SK-N-SH (cell line): ENCODE measurements around the gene CD34. TPM values are rescaled to one million over a fixed set of nuclear protein-coding genes. Genes with fewer than 3 reads are reported as not detected.

Experiments
- CTCF ChIA-PET: fragments of 300-600, 350-600 bp; formaldehyde crosslinking; extraction: SDS; loops from one replicate; lab custom pipeline; 2021; lab: Yijun Ruan, JAX
- POLR2A ChIA-PET: fragments of 350-600 bp; sonication (Branson Sonifier 250); formaldehyde crosslinking; extraction: SDS; loops from one replicate; lab custom pipeline; 2020; ENCODE audit warnings: antibody characterized with exemption, inconsistent platforms; lab: Yijun Ruan, JAX
- DNase-seq: peaks from one replicate; pipeline ENCODE4 v3.0.0; 2012
- H2AFZ ChIP-seq: fragments of 200-600 bp; sonication (generic); 2 replicates; pipeline ENCODE4 v1.8.1; 2016; ENCODE audit warnings: antibody characterized with exemption, mild to moderate bottlenecking, low read depth
- H3F3A ChIP-seq: fragments of 200-600 bp; sonication (generic); replicated peaks from 2 replicates; pipeline ENCODE3; 2016; ENCODE audit warnings: antibody characterized with exemption, mild to moderate bottlenecking; ENCODE audit not compliant: insufficient read depth
- H3K27ac ChIP-seq, 2 experiments: fragments of 200-500 bp in 1 of 2; fragments of 200-600 bp in 1 of 2; sonication (Bioruptor generic) in 1 of 2; sonication (generic), shearing (Covaris generic) in 1 of 2; 2 replicates each; pipeline versions ENCODE4 v1.5.1 to v1.6.1; 2014 to 2016; ENCODE audit warnings: low read depth in 2 of 2, inconsistent platforms in 1 of 2, low read length in 1 of 2, mild to moderate bottlenecking in 1 of 2, mixed read lengths in 1 of 2
- H3K27me3 ChIP-seq: fragments of 200-600 bp; sonication (generic), shearing (Covaris generic); 2 replicates; pipeline ENCODE4 v1.6.1; 2016; ENCODE audit warnings: mixed run types; ENCODE audit not compliant: insufficient read depth
- H3K36me3 ChIP-seq, 2 experiments: fragments of 200-500 bp in 1 of 2; fragments of 200-600 bp in 1 of 2; sonication (Bioruptor generic) in 1 of 2; sonication (generic) in 1 of 2; replicated peaks in 1 of 2; 2 replicates each; pipeline versions ENCODE3 to v1.5.1; 2014 to 2016; ENCODE audit warnings: low read length in 1 of 2, mild to moderate bottlenecking in 1 of 2; ENCODE audit not compliant: insufficient read depth in 2 of 2, control insufficient read depth in 1 of 2
- H3K4me1 ChIP-seq, 2 experiments: fragments of 200-500 bp in 1 of 2; fragments of 200-600 bp in 1 of 2; sonication (Bioruptor generic) in 1 of 2; sonication (generic), shearing (Covaris generic) in 1 of 2; 2 replicates each; pipeline versions ENCODE4 v1.5.1 to v1.6.1; 2014 to 2016; ENCODE audit warnings: low read depth in 1 of 2, low read length in 1 of 2, mixed run types in 1 of 2; ENCODE audit not compliant: insufficient read depth in 2 of 2, control insufficient read depth in 1 of 2
- H3K4me2 ChIP-seq: fragments of 200-600 bp; sonication (generic), shearing (Covaris generic); 2 replicates; pipeline ENCODE4 v1.6.1; 2017; ENCODE audit warnings: mixed run types
- H3K4me3 ChIP-seq, 2 experiments: fragments of 200-500 bp in 1 of 2; fragments of 200-600 bp in 1 of 2; sonication (Bioruptor generic) in 1 of 2; sonication (generic), shearing (Covaris generic) in 1 of 2; 2 replicates each; pipeline versions ENCODE4 v1.5.1 to v1.8.1; 2014 to 2016; ENCODE audit warnings: low read depth in 2 of 2, inconsistent platforms in 1 of 2, low read length in 1 of 2, mild to moderate bottlenecking in 1 of 2, mixed read lengths in 1 of 2, moderate library complexity in 1 of 2
- H3K79me2 ChIP-seq: fragments of 200-600 bp; sonication (generic); 2 replicates; pipeline ENCODE4 v1.8.1; 2017; ENCODE audit warnings: mild to moderate bottlenecking; ENCODE audit not compliant: insufficient read depth
- H3K9ac ChIP-seq: fragments of 200-600 bp; sonication (generic); 2 replicates; pipeline ENCODE4 v1.6.1; 2017; ENCODE audit warnings: mixed run types
- H3K9me2 ChIP-seq: fragments of 200-600 bp; sonication (generic); 2 replicates; pipeline ENCODE4 v1.6.1; 2017; ENCODE audit warnings: mixed run types
- H3K9me3 ChIP-seq: fragments of 200-600 bp; sonication (generic); 2 replicates; pipeline ENCODE4 v1.6.1; 2017; ENCODE audit warnings: mixed run types, mild to moderate bottlenecking, moderate library complexity
- H4K20me1 ChIP-seq: fragments of 200-600 bp; sonication (generic); 2 replicates; pipeline ENCODE4 v1.6.1; 2017; ENCODE audit warnings: mild to moderate bottlenecking, mixed run types; ENCODE audit not compliant: insufficient read depth
- CHD2 ChIP-seq: fragments of 150-350 bp; IDR thresholded peaks from 2 replicates; pipeline ENCODE4 v1.6.1; 2018; ENCODE audit warnings: low read length; ENCODE audit not compliant: partially characterized antibody
- CTCF ChIP-seq: fragments of 200-600 bp; sonication (generic); IDR thresholded peaks from 2 replicates; pipeline ENCODE4 v1.6.1; 2017; ENCODE audit warnings: antibody characterized with exemption, mild to moderate bottlenecking, moderate library complexity
- ELF1 ChIP-seq: IDR thresholded peaks from 2 replicates; pipeline ENCODE4 v1.4.0; 2012
- EZH2phosphoT487 ChIP-seq: fragments of 200-600 bp; sonication (generic); IDR thresholded peaks from 2 replicates; pipeline ENCODE4 v1.6.1; 2017; ENCODE audit warnings: low read depth, mixed run types, mild to moderate bottlenecking, antibody characterized with exemption, moderate library complexity, borderline replicate concordance
- FOSL2 ChIP-seq: IDR thresholded peaks from 2 replicates; pipeline ENCODE4 v1.4.0; 2012; ENCODE audit warnings: low read depth, mild to moderate bottlenecking, moderate library complexity, borderline replicate concordance
- FOXM1 ChIP-seq: IDR thresholded peaks from 2 replicates; pipeline ENCODE4 v1.4.0; 2012; ENCODE audit warnings: low read depth, mild to moderate bottlenecking
- GABPA ChIP-seq: IDR thresholded peaks from 2 replicates; pipeline ENCODE4 v1.4.0; 2012; ENCODE audit warnings: low read depth, mild to moderate bottlenecking
- GATA2 ChIP-seq: sonication (generic); formaldehyde crosslinking; IDR thresholded peaks from 2 replicates; pipeline ENCODE4 v1.5.0; 2020; ENCODE audit warnings: mild to moderate bottlenecking, missing genetic modification reagents
- IRF3 ChIP-seq: fragments of 150-350 bp; IDR thresholded peaks from 2 replicates; pipeline ENCODE4 v1.6.1; 2016; ENCODE audit warnings: mild to moderate bottlenecking, low read depth, low read length
- JUND ChIP-seq: IDR thresholded peaks from 2 replicates; pipeline ENCODE4 v1.4.0; 2012
- MAX ChIP-seq: IDR thresholded peaks from 2 replicates; pipeline ENCODE4 v1.4.0; 2012; ENCODE audit warnings: low read depth
- NFIC ChIP-seq: IDR thresholded peaks from 2 replicates; pipeline ENCODE4 v1.4.0; 2012; ENCODE audit warnings: borderline replicate concordance
- POLR2AphosphoS5 ChIP-seq: IDR thresholded peaks from 2 replicates; pipeline ENCODE4 v1.6.1; 2012; ENCODE audit warnings: low read depth, low read length
- REST ChIP-seq: IDR thresholded peaks from 2 replicates; pipeline ENCODE4 v1.6.1; 2012; ENCODE audit warnings: mild to moderate bottlenecking, low read depth, low read length, moderate library complexity
- RXRA ChIP-seq: IDR thresholded peaks from 2 replicates; pipeline ENCODE4 v1.4.0; 2012; ENCODE audit warnings: low read depth, mild to moderate bottlenecking, borderline replicate concordance
- SIN3A ChIP-seq: IDR thresholded peaks from 2 replicates; pipeline ENCODE4 v1.6.1; 2012; ENCODE audit warnings: low read depth, mild to moderate bottlenecking, low read length, moderate library complexity, borderline replicate concordance
- USF1 ChIP-seq: IDR thresholded peaks from 2 replicates; pipeline ENCODE4 v1.4.0; 2012; ENCODE audit warnings: low read depth, borderline replicate concordance
- YY1 ChIP-seq: IDR thresholded peaks from 2 replicates; pipeline ENCODE4 v1.4.0; 2012; ENCODE audit warnings: low read depth, mild to moderate bottlenecking
- WGBS: methylation state at CpG from one replicate; pipeline ENCODE4 v1.1.6; 2017; ENCODE audit warnings: low lambda C conversion rate; 5-methylcytosine and 5-hydroxymethylcytosine counted together
- polyA plus RNA-seq, 3 experiments: library from polyadenylated mRNA; depleted of rRNA; stranded (reverse); fragments of >200 nt; gene quantifications; 2 replicates each; pipeline ENCODE4 v1.2.3, GENCODE V29; 2012

Gene CD34
- polyA plus RNA-seq, 1 of the 3 experiments (the other 2 are of a cell fraction) = 0.59 TPM

GRCh38 chr1:207849646-207850045 lies 61.3 kb downstream of the CD34 start:
- H3K79me2 ChIP-seq = 0 out of 2 replicates have a peak, but pooled peaks cover 8% of the 10 kb centered on the region
- H3K27ac ChIP-seq = no peak overlapping the region

More at GRCh38 chr1:207849646-207850045, 61.3 kb downstream of the CD34 start:
- TF ChIP-seq EZH2phosphoT487 (no peak), RXRA (no peak), IRF3 (no peak), GATA2 (CRISPR knock-in tag) (no peak), SIN3A (no peak), JUND (no peak), MAX (no peak), POLR2AphosphoS5 (no peak), ELF1 (no peak), NFIC (no peak), CHD2 (no peak), FOSL2 (no peak), GABPA (no peak), REST (no peak), CTCF (no peak), USF1 (no peak), FOXM1 (no peak), YY1 (no peak)
- Histone ChIP-seq H3K9me2 (no peaks in the 10 kb centered on the region), H3K9me3 (no peaks in the 10 kb centered on the region), H3K27me3 (no peaks in the 10 kb centered on the region), H3K4me3 (no peak overlapping the region), H3F3A (no peaks in the 10 kb centered on the region), H3K4me1 (no peaks in the 10 kb centered on the region), H2AFZ (no peak overlapping the region), H3K36me3 (peaks cover 0 to 3% of the 10 kb centered on the region in 2 experiments), H3K4me2 (no peak overlapping the region), H3K9ac (no peak overlapping the region), H4K20me1 (no peaks in the 10 kb centered on the region)
- POLR2A ChIA-PET = interaction anchor here (0.6 kb wide), 1 partner anchor 53 kb away, joined by 3 read pairs; no protein-coding TSS in a partner anchor
- CTCF ChIA-PET = interaction anchor here (1.1 to 2.2 kb wide), 4 partner anchors 12 to 36 kb away, joined by 3 to 10 read pairs (median 5); no protein-coding TSS in a partner anchor
- WGBS = 82% methylated on average over 8 of the region's 8 CpGs
- DNase-seq = no peak
